Limb (tissue), 2 donors: ENCODE data around the gene BCL11B.
"Not testable (repeated sequence)": the region's sequence is repeated elsewhere in the genome, so short reads cannot be mapped to it uniquely, and the experiment has no call there.

Experiments
- DNase-seq, 2 donors: peaks; one replicate each; pipeline ENCODE4 v3.0.0-alpha.2; 2016; ENCODE audit errors: extremely low spot score in 2 of 2

BCL11B gene

GRCh38 chr14:99202516-99202915 lies 69.5 kb downstream of the BCL11B start:
- DNase-seq: no peak

GRCh38 chr14:99201351-99202073 lies 70.5 kb downstream of the BCL11B start:
- DNase-seq: no peak

- DNase-seq: no peak
Observed at GRCh38 chr14:99200654-99201005, 71.4 kb downstream of the BCL11B start.

GRCh38 chr14:99199846-99200653 lies 71.9 kb downstream of the BCL11B start:
- DNase-seq: no peak

- no peak for DNase-seq
Observed at GRCh38 chr14:99198746-99199502, 73.1 kb downstream of the BCL11B start.

GRCh38 chr14:99196310-99196650 lies 75.7 kb downstream of the BCL11B start:
- no peak for DNase-seq

GRCh38 chr14:99195602-99196309 lies 76.2 kb downstream of the BCL11B start:
- DNase-seq: no peak

GRCh38 chr14:99194736-99195135 lies 77.3 kb downstream of the BCL11B start:
- no peak for DNase-seq

GRCh38 chr14:99194136-99194535 lies 77.9 kb downstream of the BCL11B start:
- no peak for DNase-seq

GRCh38 chr14:99192830-99193229 lies 79.2 kb downstream of the BCL11B start:
- no peak for DNase-seq

- DNase-seq: peak; percentile 83 to 91
Observed at GRCh38 chr14:99192028-99192621, 79.9 kb downstream of the BCL11B start.

GRCh38 chr14:99191395-99192027 lies 80.5 kb downstream of the BCL11B start:
- no peak for DNase-seq

- DNase-seq: no peak
Observed at GRCh38 chr14:99190696-99191394, 81.2 kb downstream of the BCL11B start.

GRCh38 chr14:99189201-99189801 lies 82.7 kb downstream of the BCL11B start:
- DNase-seq: no peak

GRCh38 chr14:99188731-99189191 lies 83.2 kb downstream of the BCL11B start:
- no peak for DNase-seq

- DNase-seq: no peak
Observed at GRCh38 chr14:99187858-99188257, 84.1 kb downstream of the BCL11B start.

GRCh38 chr14:99186956-99187690 lies 84.9 kb downstream of the BCL11B start:
- no peak for DNase-seq

GRCh38 chr14:99186336-99186735 lies 85.7 kb downstream of the BCL11B start:
- DNase-seq: not testable (repeated sequence)
